Astrocyte (in vitro differentiated cells and primary cell): Measurements from ENCODE around the gene MSL1. TPM values are rescaled to one million over a fixed set of nuclear protein-coding genes. Genes with fewer than 3 reads are reported as not detected.

Source experiments
- DNase-seq: peaks from one replicate; pipeline ENCODE4 v3.0.0-alpha.2; 2010; ENCODE audit warnings: low read depth
- FAIRE-seq: peaks from 2 replicates; lab custom pipeline; 2011; peaks lifted over from hg19 to GRCh38; lab: Jason Lieb, UNC
- H2AFZ ChIP-seq: 2 replicates; pipeline ENCODE4 v1.6.0; 2012; ENCODE audit warnings: low read depth, low read length, inconsistent platforms
- H3K27ac ChIP-seq: 2 replicates; pipeline ENCODE4 v1.5.1; 2011; ENCODE audit warnings: low read depth, low read length, inconsistent platforms
- H3K27me3 ChIP-seq: 2 replicates; pipeline ENCODE4 v1.6.0; 2011; ENCODE audit warnings: low read length, inconsistent platforms; ENCODE audit not compliant: insufficient read depth
- H3K36me3 ChIP-seq: 2 replicates; pipeline ENCODE4 v1.5.1; 2011; ENCODE audit warnings: low read length, inconsistent platforms; ENCODE audit not compliant: insufficient read depth
- H3K4me1 ChIP-seq: 2 replicates; pipeline ENCODE4 v1.5.1; 2011; ENCODE audit warnings: low read length, inconsistent platforms; ENCODE audit not compliant: insufficient read depth
- H3K4me2 ChIP-seq: 2 replicates; pipeline ENCODE4 v1.6.0; 2012; ENCODE audit warnings: low read length, inconsistent platforms
- H3K4me3 ChIP-seq: 2 replicates; pipeline ENCODE4 v1.5.1; 2011; ENCODE audit warnings: low read depth, mild to moderate bottlenecking, low read length, inconsistent platforms; ENCODE audit not compliant: insufficient read depth
- H3K79me2 ChIP-seq: 2 replicates; pipeline ENCODE4 v1.6.0; 2012; ENCODE audit warnings: mild to moderate bottlenecking, low read length, inconsistent platforms; ENCODE audit not compliant: insufficient read depth
- H3K9ac ChIP-seq: 2 replicates; pipeline ENCODE4 v1.6.0; 2012; ENCODE audit warnings: mild to moderate bottlenecking, low read length, inconsistent platforms
- H3K9me3 ChIP-seq: 2 replicates; pipeline ENCODE4 v1.5.1; 2012; ENCODE audit warnings: low read depth, mild to moderate bottlenecking, low read length, inconsistent platforms; ENCODE audit not compliant: insufficient read depth
- H4K20me1 ChIP-seq: 2 replicates; pipeline ENCODE4 v1.6.0; 2012; ENCODE audit warnings: low read length, inconsistent platforms; ENCODE audit not compliant: insufficient read depth
- H3K27ac Mint-ChIP-seq: one replicate; pipeline ENCODE4 v1.8.0; 2021; ENCODE audit warnings: mild to moderate bottlenecking, mixed read lengths; ENCODE audit not compliant: unreplicated experiment
- H3K27me3 Mint-ChIP-seq: one replicate; pipeline ENCODE4 v1.8.0; 2021; ENCODE audit warnings: low read depth, mixed read lengths; ENCODE audit not compliant: unreplicated experiment
- H3K36me3 Mint-ChIP-seq: one replicate; pipeline ENCODE4 v1.8.0; 2021; ENCODE audit warnings: low read depth, mixed read lengths; ENCODE audit not compliant: unreplicated experiment
- H3K4me1 Mint-ChIP-seq: one replicate; pipeline ENCODE4 v1.8.0; 2021; ENCODE audit warnings: low read depth, mixed read lengths; ENCODE audit not compliant: unreplicated experiment
- H3K4me3 Mint-ChIP-seq: one replicate; pipeline ENCODE4 v1.8.0; 2021; ENCODE audit warnings: mild to moderate bottlenecking, moderate library complexity, mixed read lengths; ENCODE audit not compliant: unreplicated experiment
- H3K9me3 Mint-ChIP-seq: one replicate; pipeline ENCODE4 v1.8.0; 2021; ENCODE audit warnings: mild to moderate bottlenecking, mixed read lengths; ENCODE audit not compliant: unreplicated experiment
- EZH2 ChIP-seq: IDR thresholded peaks from 2 replicates; pipeline ENCODE4 v1.6.1; 2012; ENCODE audit warnings: mild to moderate bottlenecking, low read length, inconsistent platforms; ENCODE audit not compliant: insufficient read depth
- total RNA-seq: library from RNA; stranded (reverse); gene quantifications from 2 replicates; pipeline ENCODE4 v1.2.1, GENCODE V29; 2021
- TF ChIP-seq, protein P1 (sequence below): IDR thresholded peaks from 2 replicates; pipeline ENCODE4 v1.5.1; 2011; ENCODE audit warnings: low read depth, mild to moderate bottlenecking, inconsistent platforms, low read length, moderate library complexity; ENCODE audit not compliant: insufficient read depth

MSL1 gene
- total RNA-seq, 1 donor from 2014 or later = 81.9 TPM

DNA sequence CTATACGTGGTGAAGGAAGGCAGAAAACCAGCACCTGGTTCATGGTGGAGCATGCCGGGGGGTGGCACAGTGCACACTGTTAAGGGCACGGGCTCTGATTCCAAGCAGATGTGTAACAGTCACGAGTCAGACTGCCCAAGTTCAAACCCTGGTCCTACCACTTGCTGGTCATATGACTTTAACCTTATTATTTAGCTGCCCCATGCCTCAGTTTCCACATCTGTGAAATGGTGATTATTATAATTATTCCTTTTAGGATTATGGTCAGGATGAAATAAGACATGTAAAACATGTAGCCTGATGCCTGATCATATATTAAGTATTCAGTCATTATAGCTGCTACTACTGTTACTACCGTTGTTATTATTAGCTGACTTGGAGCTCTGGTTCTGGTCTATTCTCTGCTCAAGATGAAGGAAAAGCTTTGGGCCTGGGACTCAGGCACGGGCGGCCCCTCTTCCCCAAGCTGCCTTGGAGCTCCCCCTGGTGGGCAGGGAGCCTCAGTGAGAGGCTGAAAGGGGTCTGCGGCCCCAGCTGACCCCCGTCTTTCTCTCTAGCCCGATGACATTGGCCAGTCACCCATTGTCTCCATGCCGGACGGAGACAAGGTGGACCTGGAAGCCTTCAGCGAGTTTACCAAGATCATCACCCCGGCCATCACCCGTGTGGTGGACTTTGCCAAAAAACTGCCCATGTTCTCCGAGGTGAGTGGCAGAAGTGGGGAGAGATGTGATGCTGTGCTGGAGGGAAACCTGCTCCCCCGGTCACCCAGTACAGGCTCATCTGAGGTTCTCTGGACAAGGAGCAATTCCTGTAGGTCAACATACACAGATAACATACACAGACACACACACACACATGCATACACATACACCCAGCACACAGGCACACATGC lies 35.4 kb upstream of the MSL1 start:
- no peak for TF ChIP-seq EZH2
- TF ChIP-seq, protein P1, sequence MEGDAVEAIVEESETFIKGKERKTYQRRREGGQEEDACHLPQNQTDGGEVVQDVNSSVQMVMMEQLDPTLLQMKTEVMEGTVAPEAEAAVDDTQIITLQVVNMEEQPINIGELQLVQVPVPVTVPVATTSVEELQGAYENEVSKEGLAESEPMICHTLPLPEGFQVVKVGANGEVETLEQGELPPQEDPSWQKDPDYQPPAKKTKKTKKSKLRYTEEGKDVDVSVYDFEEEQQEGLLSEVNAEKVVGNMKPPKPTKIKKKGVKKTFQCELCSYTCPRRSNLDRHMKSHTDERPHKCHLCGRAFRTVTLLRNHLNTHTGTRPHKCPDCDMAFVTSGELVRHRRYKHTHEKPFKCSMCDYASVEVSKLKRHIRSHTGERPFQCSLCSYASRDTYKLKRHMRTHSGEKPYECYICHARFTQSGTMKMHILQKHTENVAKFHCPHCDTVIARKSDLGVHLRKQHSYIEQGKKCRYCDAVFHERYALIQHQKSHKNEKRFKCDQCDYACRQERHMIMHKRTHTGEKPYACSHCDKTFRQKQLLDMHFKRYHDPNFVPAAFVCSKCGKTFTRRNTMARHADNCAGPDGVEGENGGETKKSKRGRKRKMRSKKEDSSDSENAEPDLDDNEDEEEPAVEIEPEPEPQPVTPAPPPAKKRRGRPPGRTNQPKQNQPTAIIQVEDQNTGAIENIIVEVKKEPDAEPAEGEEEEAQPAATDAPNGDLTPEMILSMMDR = peak; percentile 56
- Histone ChIP-seq H2AFZ (no peak overlapping the region), H3K4me3 (no peak overlapping the region), H3K36me3 (peaks cover 12% of the 10 kb centered on the region), H3K9ac (no peak overlapping the region), H3K4me1 (peaks cover 2% of the 10 kb centered on the region), H3K9me3 (no peaks in the 10 kb centered on the region), H3K79me2 (no peaks in the 10 kb centered on the region), H3K27me3 (no peaks in the 10 kb centered on the region), H4K20me1 (peaks cover 2% of the 10 kb centered on the region), H3K27ac (no peak overlapping the region), H3K4me2 (no peak overlapping the region)
- Mint-ChIP-seq H3K4me3 (no peak overlapping the region), H3K36me3 (peaks cover 22% of the 10 kb centered on the region), H3K4me1 (peaks cover 2% of the 10 kb centered on the region), H3K27me3 (no peaks in the 10 kb centered on the region), H3K27ac (no peak overlapping the region), H3K9me3 (no peaks in the 10 kb centered on the region)
- DNase-seq (no peak), FAIRE-seq (no peak)

DNA sequence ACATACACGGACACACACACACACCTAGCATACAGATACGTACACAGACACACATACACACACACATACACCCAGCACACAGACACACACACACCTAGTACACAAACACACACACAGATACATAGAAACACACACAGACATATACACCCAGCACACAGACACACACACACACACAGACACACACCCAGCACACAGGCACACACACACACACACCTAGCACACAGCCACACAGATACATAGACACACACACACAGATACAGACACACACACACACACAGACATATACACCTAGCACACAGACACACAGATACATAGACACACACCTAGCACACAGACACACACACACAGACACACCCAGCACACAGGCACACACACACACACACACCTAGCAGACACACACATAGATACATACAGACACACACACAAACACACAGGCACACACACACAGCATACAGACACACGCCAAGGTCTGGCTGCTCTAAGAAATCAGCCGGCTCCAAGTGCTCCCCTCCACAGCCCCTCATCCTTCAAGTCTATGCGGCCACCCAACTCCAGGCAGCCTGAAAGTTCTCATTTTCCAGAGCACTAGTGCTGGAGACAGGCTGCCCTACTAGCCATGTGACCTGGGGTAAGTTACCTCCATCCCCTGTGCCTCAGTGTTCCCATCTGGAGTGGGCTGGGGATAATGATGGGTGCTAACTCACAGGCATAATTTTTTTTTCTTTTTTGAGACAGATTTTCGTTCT lies 34.5 kb upstream of the MSL1 start:
- FAIRE-seq (peak; percentile 84), DNase-seq (no peak)
- Histone ChIP-seq H3K4me3 (no peak overlapping the region), H3K79me2 (no peaks in the 10 kb centered on the region), H3K9ac (no peak overlapping the region), H4K20me1 (peaks cover 2% of the 10 kb centered on the region), H3K27me3 (no peaks in the 10 kb centered on the region), H3K4me2 (no peak overlapping the region), H2AFZ (no peak overlapping the region), H3K36me3 (peaks cover 12% of the 10 kb centered on the region), H3K9me3 (no peaks in the 10 kb centered on the region), H3K27ac (no peak overlapping the region), H3K4me1 (peaks cover 2% of the 10 kb centered on the region)
- Mint-ChIP-seq H3K27me3 (no peaks in the 10 kb centered on the region), H3K27ac (no peak overlapping the region), H3K4me1 (peaks cover 7% of the 10 kb centered on the region), H3K36me3 (peaks cover 22% of the 10 kb centered on the region), H3K4me3 (no peak overlapping the region), H3K9me3 (no peaks in the 10 kb centered on the region)
- TF ChIP-seq, protein P1 = no peak
- TF ChIP-seq EZH2 = no peak
